Measurements from ENCODE around the gene ZIC1.

Gene ZIC1

DNA sequence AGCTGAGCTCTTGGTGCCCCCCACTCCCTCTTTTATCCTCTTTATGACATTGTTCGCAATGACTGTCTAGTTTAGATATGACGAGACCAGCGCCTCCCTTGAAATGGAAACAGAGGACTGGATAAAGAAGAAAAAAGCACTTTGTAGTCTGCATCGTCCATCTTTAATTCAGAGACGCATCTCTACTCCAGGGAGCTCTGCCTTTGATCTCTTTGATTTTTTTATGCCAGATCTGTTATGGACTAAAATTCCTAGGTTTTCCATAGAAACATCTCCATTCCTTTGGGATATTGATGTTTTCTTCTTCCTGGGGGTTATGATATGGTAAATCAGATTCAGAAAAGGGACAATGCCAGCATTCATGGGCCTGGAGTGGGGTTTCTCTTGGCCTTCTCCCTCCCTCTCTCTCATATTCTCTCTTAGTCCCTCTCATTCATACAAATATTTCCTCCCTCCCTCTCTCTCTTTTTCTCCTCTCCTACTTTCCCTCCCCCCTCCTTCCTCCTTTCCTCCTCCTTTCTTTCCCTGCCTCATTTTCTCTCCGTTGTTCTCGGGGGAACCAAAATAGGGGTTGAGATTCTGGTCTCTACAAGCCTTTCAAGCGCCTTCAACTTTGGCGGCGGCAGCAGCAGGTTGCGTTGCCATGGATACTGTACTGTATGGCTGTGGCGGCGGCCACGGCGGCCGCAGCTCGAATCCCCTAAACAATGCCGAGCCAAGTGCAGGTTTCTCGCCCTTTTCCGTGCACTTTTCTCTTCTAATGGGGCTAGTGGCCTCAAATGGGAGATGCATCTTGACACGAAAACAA, 48.3 kb upstream of the ZIC1 start:
- peak overlapping the region; percentile 13 for H3K4me3 ChIP-seq (ENCODE audit: low read depth, low read length)

DNA sequence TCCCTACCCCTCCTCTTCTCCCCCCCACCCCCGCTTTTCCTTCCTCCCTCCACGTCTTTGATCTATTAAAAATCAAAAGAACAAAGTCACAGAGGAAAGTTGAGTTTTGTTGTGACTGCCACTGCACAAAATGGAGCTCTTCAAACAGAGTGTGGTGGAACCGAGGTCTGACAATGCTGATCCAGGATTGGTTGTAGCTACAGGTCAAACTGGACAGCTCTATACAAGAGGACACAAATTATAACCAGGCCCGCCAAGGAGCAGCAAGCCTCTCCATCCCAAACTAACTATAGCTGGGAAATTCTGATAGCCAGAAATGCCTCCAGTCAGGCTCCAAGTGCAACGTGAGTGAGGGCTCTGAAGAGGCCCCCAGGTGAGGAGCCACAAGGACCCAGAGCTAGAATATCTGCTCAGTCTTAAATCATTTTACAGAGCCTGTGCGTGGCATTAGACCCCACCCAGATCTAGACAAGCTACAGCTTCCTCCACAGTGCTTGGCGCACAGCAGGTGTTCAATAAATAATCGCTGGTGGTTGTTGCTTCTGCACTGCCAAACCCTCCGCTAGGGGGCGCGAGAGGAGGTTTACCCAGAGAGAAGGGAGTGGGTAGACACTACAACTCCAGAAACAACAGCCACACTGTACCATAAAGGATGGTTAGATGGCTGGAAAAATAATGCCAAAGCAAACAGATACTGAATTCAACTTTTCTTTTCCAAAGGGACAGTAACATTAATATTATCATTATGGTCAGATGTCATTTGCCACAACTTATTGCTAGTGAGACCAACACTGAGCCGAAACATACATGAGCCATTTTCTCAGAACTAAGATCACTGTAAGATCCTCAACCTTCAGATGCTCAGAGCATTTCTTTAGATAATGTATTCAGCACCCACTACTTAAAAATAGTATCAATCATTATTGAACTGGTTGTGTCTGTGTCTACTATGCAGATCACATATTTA, 47.4 kb upstream of the ZIC1 start:
- no peak for TF ChIP-seq MEIS1 (CRISPR knock-in tag; IDR thresholded peaks at IDR 0.05; ENCODE audit: borderline replicate concordance)
- TF ChIP-seq, protein P1, sequence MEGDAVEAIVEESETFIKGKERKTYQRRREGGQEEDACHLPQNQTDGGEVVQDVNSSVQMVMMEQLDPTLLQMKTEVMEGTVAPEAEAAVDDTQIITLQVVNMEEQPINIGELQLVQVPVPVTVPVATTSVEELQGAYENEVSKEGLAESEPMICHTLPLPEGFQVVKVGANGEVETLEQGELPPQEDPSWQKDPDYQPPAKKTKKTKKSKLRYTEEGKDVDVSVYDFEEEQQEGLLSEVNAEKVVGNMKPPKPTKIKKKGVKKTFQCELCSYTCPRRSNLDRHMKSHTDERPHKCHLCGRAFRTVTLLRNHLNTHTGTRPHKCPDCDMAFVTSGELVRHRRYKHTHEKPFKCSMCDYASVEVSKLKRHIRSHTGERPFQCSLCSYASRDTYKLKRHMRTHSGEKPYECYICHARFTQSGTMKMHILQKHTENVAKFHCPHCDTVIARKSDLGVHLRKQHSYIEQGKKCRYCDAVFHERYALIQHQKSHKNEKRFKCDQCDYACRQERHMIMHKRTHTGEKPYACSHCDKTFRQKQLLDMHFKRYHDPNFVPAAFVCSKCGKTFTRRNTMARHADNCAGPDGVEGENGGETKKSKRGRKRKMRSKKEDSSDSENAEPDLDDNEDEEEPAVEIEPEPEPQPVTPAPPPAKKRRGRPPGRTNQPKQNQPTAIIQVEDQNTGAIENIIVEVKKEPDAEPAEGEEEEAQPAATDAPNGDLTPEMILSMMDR (tag by site-specific recombination; IDR thresholded peaks at IDR 0.05) = peak; percentile 12; the same call in 1 of the 2 replicates
- 0 out of 2 replicates have a peak, but pooled peaks have one; percentile 22 for TF ChIP-seq TRIM28 (IDR thresholded peaks at IDR 0.05; ENCODE audit: borderline replicate concordance, low read length)

More for the DNA sequence above, 48.3 kb upstream of the ZIC1 start:
- Histone ChIP-seq H3K9me3 (ENCODE audit: control insufficient read depth, insufficient read depth, low read depth, low read length) (no peaks in the 10 kb centered on the region), H3K4me1 (ENCODE audit: control insufficient read depth, insufficient read depth, low read length) (no peaks in the 10 kb centered on the region), H3K36me3 (ENCODE audit: control insufficient read depth in 2 of 2, insufficient read depth in 1 of 2, low read length in 2 of 2) (no peaks in the 10 kb centered on the region), H3K27ac (ENCODE audit: extremely low read depth, low read depth, low read length) (no peak overlapping the region)
- TF ChIP-seq, protein P2, sequence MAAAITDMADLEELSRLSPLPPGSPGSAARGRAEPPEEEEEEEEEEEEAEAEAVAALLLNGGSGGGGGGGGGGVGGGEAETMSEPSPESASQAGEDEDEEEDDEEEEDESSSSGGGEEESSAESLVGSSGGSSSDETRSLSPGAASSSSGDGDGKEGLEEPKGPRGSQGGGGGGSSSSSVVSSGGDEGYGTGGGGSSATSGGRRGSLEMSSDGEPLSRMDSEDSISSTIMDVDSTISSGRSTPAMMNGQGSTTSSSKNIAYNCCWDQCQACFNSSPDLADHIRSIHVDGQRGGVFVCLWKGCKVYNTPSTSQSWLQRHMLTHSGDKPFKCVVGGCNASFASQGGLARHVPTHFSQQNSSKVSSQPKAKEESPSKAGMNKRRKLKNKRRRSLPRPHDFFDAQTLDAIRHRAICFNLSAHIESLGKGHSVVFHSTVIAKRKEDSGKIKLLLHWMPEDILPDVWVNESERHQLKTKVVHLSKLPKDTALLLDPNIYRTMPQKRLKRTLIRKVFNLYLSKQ (tag by site-specific recombination; IDR thresholded peaks at IDR 0.05; ENCODE audit: borderline replicate concordance) = no peak
- TF ChIP-seq ZNF114 (tag by site-specific recombination; IDR thresholded peaks at IDR 0.05) (no peak), ZNF23 (tag by site-specific recombination; IDR thresholded peaks at IDR 0.05; ENCODE audit: borderline replicate concordance) (no peak), ZNF311 (tag by site-specific recombination; IDR thresholded peaks at IDR 0.05; ENCODE audit: borderline replicate concordance) (no peak), ZNF670 (tag by site-specific recombination; IDR thresholded peaks at IDR 0.05; ENCODE audit: low read depth) (no peak)
- ChIA-PET CTCF (interaction anchor here (0.5 to 1.2 kb wide), 12 partner anchors 8 to 1081 kb away, joined by 3 to 5 read pairs (median 3); no protein-coding TSS in a partner anchor), POLR2A (no interaction called here)

DNA sequence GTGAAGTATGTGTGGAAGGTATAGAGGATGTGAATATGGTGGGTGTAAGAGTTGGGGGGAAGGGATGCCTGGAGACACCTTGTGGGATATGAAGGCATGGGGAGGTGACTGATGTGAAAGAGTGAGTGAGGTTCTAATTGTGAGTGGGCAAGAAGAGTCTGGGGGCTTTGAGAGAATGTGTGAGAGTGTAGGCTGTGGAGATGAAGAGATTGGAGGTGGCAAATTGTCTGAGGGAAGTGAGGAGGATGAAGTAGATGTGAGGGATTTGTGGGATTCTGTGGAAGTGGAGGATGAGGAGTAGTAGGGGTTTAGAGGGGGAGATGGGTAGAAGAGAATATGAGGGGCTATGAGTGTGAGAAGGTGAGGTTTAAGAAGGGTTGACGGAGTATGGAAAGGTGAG, 44.4 kb upstream of the ZIC1 start:
- CTCF ChIA-PET = no interaction called here
- Histone ChIP-seq H3K4me1 (ENCODE audit: control insufficient read depth, insufficient read depth, low read length) (no peaks in the 10 kb centered on the region; the same call in 1 of the 2 replicates), H3K36me3 (ENCODE audit: control insufficient read depth in 2 of 2, insufficient read depth in 1 of 2, low read length in 2 of 2) (no peaks in the 10 kb centered on the region), H3K9me3 (ENCODE audit: control insufficient read depth, insufficient read depth, low read depth, low read length) (no peaks in the 10 kb centered on the region), H3K4me3 (ENCODE audit: low read depth, low read length) (no peak overlapping the region), H3K27ac (ENCODE audit: extremely low read depth, low read depth, low read length) (no peak overlapping the region)
- POLR2A ChIA-PET = no interaction called here
- TF ChIP-seq ZNF776 (tag by site-specific recombination; IDR thresholded peaks at IDR 0.05; ENCODE audit: borderline replicate concordance) (no peak), ZBTB20 (tag by site-specific recombination; IDR thresholded peaks at IDR 0.05) (no peak), FEZF1 (tag by site-specific recombination; IDR thresholded peaks at IDR 0.05) (no peak), ZNF174 (tag by site-specific recombination; IDR thresholded peaks at IDR 0.05) (no peak), ZNF311 (tag by site-specific recombination; IDR thresholded peaks at IDR 0.05; ENCODE audit: borderline replicate concordance) (no peak), EGR2 (tag by site-specific recombination; IDR thresholded peaks at IDR 0.05; ENCODE audit: low read depth) (peak; percentile 61)
- TF ChIP-seq, protein P3, sequence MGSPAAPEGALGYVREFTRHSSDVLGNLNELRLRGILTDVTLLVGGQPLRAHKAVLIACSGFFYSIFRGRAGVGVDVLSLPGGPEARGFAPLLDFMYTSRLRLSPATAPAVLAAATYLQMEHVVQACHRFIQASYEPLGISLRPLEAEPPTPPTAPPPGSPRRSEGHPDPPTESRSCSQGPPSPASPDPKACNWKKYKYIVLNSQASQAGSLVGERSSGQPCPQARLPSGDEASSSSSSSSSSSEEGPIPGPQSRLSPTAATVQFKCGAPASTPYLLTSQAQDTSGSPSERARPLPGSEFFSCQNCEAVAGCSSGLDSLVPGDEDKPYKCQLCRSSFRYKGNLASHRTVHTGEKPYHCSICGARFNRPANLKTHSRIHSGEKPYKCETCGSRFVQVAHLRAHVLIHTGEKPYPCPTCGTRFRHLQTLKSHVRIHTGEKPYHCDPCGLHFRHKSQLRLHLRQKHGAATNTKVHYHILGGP (tag by site-specific recombination; IDR thresholded peaks at IDR 0.05) = no peak

More for the DNA sequence above, 47.4 kb upstream of the ZIC1 start:
- H3K4me3 ChIP-seq (ENCODE audit: low read depth, low read length) = no peak overlapping the region; the same call in 1 of the 2 replicates
- CTCF ChIA-PET = interaction anchor here (0.6 to 0.9 kb wide), 11 partner anchors 8 to 906 kb away, joined by 3 to 6 read pairs (median 3); no protein-coding TSS in a partner anchor
- no peak overlapping the region for H3K27ac ChIP-seq (ENCODE audit: extremely low read depth, low read depth, low read length)
- H3K4me1 ChIP-seq (ENCODE audit: control insufficient read depth, insufficient read depth, low read length) = no peaks in the 10 kb centered on the region
- no peaks in the 10 kb centered on the region for H3K9me3 ChIP-seq (ENCODE audit: control insufficient read depth, insufficient read depth, low read depth, low read length)
- POLR2A ChIA-PET = no interaction called here
- no peaks in the 10 kb centered on the region for H3K36me3 ChIP-seq (ENCODE audit: control insufficient read depth in 2 of 2, insufficient read depth in 1 of 2, low read length in 2 of 2)

Data from HEK293 (cell line).